ENCODE data around the gene SGSM1. TPM values are rescaled to one million over a fixed set of nuclear protein-coding genes. Genes with fewer than 3 reads are reported as not detected.

Gene SGSM1
- total RNA-seq, 1 donor from 2014 or later: 8.6 TPM

DNA sequence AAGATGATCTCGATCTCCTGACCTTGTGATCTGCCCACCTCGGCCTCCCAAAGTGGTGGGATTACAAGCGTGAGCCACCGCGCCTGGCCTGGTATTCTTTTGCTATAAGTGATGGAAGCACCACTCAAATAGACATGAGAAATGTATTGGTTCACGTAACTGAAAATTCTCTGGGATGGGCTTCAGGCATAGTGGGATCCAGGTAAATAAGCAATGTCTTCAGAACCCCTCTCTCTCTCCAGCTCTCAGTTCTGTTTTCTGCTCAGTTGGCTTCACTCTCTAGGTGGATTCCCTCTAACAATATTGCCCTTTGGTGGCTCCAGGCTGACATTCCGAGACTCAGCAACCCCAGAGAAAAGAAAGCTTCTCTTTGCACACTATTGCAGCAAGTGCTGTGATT lies 141.4 kb downstream of the SGSM1 start:
- FAIRE-seq (no peak), DNase-seq (ENCODE audit: low spot score in 2 of 2) (no peak)

DNA sequence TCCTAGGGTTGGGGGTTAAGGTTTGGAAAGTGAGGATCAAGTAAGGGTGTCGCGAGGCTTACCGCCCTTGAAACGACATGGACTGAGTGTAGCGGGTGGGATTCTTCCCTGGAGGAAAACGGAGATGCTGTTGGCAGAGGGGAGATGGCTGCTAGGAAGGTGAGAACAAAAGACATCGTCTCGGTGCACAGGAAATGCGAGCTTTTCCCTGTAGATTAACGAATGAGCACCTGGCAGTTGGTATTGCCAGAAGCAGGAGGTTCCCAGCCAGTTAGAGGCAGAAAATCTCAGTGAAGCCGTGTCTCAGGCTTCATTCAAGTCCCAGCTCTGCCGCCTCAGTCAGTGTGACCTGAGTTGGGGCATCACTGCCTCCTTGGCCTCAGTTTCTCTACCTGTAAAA lies 141.9 kb downstream of the SGSM1 start:
- FAIRE-seq (no peak), DNase-seq (ENCODE audit: low spot score in 2 of 2) (no peak)

DNA sequence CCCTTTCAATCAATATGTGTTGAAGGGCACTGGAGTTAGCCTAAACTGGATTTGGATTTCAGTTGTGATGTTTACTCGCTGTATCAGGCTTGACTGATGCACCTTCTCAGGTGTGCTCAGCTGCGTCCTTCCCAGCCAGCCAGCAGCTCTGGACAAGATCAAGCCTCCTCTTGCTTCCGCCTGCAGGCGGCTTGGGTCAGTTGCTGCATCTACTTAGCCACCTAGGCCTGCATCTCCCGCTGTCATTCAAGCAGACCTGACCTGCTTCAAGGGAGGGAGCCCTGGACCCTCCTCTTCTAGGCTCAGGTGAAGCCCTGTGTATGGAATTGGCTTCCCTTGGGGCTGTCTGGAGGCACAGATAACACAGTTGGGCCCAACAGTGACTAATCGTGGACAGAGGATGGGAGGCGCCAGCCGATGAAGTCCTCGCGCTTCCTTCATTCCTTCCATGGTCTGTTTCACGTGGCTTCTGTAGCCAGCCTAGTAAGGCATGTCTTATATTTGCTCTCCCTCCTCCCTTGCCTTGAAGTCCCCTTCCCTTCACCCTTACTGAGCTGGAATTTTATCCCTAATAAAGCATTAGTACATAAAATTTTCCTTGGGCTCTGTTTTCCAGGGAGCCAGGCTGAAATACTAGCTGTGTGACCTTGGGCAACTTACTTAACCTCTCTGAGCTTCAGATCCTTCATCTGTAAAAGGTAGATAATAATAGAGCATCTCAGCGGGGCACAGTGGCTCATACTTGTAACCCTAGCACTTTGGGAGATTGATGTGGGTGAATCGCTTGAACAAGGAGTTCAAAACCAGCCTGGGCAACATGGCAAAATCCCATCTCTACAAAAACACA lies 142.6 kb downstream of the SGSM1 start:
- DNase-seq (ENCODE audit: low spot score in 2 of 2) (no peak), FAIRE-seq (no peak)

DNA sequence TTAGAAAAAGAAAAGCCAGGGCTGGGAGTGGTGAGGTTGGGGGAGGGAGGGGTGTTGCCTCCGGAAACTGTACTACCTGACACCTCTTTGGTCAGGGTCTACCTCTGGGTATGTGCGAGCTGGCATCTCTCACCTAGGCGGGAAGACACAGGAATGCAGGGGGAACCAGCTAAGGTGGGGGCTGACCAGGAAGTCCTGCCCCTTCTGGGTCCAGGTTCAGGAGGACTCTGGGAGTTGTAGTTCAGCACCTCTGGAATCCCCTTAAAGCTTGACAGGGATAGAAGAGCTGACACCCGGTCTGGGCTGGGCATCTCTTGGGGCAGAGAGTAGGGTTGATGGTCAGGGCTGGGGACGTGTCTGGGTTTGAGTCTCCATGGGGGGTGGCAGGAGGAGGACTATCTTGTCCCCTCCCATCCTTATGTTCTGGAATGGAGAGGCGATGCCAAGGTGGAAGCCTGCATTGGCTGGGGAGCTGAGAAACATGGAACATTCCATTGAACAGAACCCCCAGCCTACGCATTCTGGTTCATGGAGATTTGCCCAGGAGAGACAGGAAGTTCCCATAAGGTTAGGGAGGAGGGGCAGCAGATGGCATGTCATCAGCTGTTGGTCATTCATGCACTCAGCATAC lies 144.4 kb downstream of the SGSM1 start:
- DNase-seq (ENCODE audit: low spot score in 2 of 2) (no peak), FAIRE-seq (no peak)

DNA sequence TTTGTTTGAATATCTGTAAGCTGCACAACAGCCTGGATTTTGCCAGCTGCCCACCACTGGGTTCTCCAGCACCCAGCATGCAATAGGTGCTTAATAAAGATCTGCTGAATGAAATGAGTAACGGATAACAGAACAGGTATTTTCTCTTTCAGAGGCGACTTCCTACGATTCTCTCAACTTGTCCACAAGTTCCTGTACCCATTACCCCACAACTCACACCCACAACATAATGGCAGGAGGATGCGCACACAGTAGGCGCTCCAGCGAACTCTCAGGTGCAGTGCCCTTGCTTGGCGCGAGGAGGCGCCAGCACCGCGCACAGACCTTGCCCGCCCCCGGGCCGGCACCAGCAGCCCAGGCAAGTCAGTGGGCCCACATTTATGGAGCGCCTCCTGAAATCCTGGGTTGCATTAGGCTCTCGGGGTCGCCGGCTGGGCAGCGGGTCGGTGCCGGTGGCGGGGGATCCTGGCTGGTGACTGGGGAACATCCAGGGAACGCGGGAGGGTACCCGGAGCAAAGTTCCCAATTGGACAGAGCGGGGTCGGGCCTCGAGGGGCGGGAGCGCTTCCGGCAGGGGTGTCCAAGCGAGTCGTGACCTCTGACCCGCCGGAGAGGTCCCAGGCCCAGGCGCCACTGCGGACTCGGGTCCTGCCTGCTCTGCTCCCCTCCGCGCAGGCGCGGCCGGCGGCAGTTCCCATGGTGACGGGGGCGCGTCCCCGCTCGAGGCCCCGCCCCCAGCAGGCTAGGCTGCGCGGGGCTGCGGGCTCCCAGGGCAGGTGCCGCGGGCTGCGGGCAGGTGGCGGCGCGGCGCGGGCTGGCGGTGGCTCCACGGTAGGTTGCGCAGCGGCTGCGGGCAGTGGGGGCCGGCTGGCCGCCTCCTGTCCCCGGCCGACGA lies 146.2 kb downstream of the SGSM1 start, which contains the start of gene KIAA1671:
TSS of gene KIAA1671 (plus strand) at position 775 of the 895 bp plus-strand sequence. CDS start 75,284 bp downstream, outside the sequence.
- no peak for FAIRE-seq
- peak; percentile 94 to 97 for DNase-seq (ENCODE audit: low spot score in 2 of 2)

DNA sequence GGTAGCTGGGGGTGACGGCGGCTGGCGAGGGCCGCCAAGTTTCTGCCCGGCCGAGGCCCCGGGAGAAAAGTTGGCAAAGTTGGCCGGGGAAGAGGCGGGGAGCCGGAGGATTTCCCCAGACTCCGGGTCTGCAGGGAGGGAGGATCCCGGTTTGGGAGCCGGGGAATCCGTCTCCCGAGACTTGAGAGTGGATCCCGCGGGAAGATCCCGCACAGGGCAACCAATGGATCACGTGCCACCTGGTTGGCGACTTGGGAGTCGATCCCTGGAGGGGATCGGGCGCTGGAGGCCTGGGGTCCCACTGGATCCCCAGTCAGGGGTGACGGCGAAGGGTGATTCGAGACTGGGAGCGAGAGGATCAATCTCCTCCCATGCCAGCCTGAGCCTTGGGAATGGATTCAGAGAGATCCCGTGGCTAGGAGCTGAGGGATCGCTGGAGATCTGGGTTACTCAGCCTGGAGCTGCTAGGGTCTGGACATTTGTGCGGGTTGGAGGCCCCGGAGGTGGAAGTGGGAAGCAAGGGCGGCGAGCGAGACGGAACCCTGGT lies 146.9 kb downstream of the SGSM1 start:
- no peak for FAIRE-seq
- DNase-seq (ENCODE audit: low spot score in 2 of 2): peak; percentile 58 to 63

DNA sequence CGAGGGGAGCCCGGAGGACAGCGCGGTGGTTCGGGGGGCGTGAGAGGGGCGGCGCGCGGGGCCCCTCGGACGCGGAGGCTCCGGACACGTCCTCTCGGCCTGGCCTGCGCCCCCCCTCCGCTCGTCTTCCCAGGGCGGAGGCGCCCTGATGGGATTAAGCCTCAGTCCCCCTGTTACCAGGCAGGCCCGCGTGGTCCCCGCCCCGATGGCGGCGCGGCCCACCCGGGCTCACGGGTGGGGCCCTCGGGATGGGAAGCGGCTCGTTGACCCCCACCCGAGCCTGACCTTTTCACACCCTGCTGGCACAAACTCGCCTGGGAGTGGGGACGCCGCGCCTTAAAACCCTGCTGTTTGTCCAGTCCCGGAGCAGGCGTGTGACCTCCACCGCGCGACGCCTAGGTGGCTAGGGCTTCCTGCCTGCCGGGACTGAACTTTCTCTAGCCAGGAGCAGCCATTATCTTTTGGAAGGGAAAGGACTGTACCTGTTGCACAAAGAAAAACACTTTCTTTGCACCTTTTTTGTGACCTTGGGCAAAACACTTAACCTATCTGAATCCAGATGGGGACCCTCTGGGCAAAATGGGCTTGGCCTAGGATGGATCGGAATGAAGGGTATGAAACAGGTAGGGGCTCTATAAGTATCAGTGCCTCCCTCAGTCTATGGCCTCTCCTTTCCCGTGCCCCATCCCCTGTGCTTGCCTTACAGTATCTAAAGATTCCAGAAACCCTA lies 147.5 kb downstream of the SGSM1 start:
- FAIRE-seq (no peak), DNase-seq (ENCODE audit: low spot score in 2 of 2) (peak; percentile 20 to 24)

DNA sequence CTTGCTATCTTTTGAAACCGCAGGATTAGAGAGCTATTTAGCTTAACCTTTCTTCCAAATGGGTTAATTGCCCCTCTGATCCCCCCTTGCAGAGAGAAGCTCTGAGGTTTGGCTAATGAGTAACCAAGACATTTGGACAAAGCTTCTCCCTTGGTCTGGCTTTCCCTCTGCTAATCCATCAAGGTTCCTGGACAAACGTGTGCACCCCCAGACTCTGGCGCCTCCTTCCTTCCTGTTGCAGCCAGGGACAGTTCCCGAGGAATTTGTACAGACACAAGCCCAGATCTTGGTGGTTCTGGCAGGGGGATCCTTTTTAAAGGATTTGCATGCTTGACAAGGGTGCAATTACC lies 148.1 kb downstream of the SGSM1 start:
- FAIRE-seq (no peak), DNase-seq (ENCODE audit: low spot score in 2 of 2) (no peak)

DNA sequence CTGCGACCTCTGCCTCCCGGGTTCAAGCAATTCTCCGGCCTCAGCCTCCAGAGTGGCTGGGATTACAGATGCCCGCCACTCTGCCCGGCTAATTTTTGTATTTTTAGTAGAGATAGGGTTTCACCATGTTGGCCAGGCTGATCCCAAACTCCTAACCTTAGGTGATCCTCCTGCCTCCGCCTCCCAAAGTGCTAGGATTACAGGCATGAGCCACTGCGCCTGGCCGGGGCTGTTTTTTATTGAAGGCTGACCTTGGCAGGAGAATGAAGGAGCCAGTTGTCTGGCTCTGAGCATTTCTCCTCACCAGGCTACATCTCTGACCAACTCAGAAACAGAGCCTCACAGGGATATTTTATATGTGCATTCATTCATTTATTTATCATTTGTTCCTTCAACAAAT lies 148.8 kb downstream of the SGSM1 start:
- no peak for DNase-seq (ENCODE audit: low spot score in 2 of 2)
- FAIRE-seq: no peak

DNA sequence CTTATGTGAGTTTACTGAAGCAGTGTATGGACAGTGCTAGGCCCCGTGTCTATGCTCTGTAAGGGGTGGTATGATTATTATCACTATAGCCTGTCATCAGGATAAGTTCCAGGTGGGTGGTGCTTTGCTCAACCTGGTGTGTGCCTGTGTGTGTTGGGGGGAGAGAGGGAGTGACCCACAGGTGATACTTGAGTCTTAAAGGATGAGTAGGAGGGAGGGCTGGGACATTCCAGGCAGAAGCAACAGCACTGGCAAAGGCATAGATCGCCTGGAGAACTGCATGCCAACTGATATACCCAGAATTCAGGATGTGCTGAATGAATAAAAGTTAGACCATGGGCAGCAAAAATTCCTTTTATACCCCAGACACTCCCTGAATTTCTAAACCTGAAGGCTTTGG lies 151.0 kb downstream of the SGSM1 start:
- no peak for FAIRE-seq
- no peak for DNase-seq (ENCODE audit: low spot score in 2 of 2)

DNA sequence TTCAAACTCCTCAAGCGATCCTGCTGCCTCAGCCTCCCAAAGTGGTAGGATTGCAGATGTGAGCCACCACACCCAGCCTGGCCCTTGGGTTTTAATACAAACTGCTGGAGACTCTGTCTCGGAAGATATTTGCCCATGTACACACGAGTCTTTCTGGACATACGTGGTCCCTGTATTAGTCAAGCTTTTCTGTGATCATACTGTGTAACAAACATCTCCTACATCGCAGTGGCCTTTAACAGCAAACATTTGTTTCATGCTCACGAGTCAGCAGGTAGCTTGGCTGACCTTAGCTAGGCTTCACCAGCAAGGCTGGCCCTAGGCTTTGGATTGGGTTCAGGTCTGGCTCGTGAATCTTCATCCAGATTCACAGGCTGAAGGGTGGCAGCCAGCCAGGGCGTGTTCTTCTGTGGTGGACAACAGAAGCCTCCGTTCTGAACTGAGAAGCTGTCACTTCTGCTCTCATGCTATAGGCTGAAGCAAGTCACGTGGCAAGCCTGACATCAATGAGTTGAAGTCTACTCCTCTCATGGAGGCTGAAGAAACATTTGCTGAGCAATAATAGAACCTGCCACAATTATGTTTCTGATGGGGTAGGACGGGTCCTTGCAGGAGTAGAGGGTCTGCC lies 155.3 kb downstream of the SGSM1 start:
- FAIRE-seq (no peak), DNase-seq (ENCODE audit: low spot score in 2 of 2) (no peak)

DNA sequence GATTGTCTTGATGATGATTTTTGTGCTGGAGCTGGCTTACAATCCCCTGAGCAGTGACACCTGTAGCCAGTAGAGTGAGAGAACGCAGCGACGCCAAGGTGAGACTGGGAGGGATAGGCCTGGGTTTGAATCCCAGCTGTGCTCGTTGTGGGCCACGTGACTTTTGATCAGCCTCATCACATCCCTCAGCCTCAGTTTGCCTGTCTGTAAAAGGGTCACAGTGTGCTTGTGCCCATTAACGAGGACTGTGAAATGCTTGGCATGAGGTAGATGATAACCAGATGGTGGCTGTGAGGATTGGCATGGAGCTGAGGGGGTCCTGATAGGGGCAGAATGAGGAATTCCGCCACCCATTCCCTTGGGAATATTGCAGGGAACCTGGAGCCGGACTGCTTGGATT lies 156.1 kb downstream of the SGSM1 start:
- FAIRE-seq (no peak), DNase-seq (ENCODE audit: low spot score in 2 of 2) (no peak)

DNA sequence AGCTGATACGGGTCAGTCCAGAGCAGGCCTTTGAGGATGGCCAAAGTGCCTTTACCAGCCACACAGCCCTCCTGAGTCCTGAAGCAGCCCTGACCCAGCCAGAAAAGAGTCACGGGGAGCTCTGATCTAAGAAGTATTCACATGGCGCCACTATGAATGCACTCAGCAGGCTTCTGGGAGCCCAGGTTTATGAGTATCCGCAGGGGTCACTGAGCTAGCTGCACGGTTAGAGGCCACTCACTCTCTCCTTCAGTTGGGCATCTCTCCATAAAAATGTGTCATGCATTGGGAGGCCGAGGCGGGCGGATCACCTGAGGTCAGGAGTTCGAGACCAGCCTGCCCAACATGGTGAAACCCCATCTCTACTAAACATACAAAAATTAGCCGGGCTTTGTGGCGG lies 156.8 kb downstream of the SGSM1 start:
- DNase-seq (ENCODE audit: low spot score in 2 of 2) (no peak), FAIRE-seq (no peak)

DNA sequence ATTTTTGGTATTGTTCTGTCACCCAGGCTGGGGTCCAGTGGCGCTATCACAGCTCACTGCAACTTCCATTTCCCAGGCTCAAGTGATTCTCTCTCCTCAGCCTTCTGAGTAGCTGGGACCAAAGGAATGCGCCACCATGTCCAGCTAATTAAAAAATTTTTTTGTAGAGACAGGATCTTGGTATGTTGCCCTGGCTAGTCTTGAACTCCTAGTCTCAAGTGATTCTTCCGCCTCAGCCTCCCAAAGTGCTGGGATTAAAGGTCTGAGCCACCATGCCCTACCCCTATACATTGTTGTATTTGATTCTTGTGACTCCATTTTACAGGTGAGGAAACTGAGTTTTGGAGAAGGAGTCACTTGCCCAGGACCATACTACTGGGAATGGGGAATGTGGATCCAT lies 158.4 kb downstream of the SGSM1 start:
- FAIRE-seq (no peak), DNase-seq (ENCODE audit: low spot score in 2 of 2) (no peak)

DNA sequence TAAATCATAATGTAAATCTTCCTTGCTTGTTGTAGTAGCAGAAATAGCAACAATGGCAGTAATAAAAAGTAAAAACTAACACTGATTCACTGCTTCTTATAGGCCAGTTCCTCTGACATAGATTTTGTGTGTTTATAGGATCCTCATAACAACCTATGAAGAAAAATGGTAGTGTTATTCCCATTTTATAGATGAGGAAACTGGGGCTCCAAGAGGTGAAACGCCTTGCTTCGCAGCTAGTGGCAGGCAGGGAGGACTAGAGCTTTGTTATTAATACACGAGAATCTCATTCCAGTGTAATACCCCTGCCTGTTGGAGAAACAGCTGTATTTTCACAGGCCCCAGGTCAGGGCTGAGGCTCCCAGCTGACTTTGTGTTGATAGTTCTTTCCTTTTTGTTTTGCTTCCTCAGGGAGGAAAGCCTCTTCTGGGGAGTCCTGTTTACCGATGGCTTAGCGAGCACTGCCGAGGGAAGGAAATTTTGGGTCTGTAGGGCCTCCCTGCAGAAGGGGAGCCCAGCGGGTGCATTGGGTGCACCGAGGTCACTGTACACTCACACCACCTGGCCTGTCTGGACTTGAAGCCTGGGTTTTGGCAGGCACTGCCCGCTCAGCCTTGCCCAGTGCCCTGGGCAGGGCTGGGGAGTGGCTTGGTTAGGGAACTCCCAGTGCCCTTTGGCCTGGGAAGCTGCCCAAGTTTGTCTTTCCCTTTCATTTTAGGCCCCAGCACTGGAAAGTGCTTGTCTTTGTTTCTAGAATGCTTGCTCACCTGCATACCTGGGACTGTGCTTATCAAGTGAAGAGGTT lies 160.0 kb downstream of the SGSM1 start:
- FAIRE-seq (no peak), DNase-seq (ENCODE audit: low spot score in 2 of 2) (no peak)

DNA sequence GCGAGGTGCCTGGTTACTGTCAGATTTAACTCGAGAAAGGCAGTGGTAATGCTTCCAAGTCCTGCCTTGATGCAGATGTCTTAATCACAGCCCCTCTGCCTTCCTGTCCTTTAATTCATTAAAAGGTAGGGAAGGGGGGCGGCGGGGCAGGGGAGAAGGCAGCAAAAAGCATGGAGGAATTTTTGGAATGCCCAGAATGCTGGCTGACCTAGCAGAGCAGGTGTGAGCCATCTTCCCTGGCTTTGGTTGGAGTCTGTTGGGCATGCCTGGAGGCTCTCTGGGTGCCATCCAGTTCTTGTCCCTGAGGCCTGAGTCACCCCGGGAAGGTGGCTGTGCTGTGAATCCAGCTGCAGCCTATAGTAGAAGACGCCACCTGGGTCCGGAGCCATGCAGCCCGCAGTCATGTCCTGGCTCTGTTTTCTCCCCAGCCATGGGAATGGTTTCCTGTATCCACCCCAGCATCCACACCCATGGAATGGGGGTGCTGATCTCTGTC lies 162.1 kb downstream of the SGSM1 start:
- no peak for FAIRE-seq
- no peak for DNase-seq (ENCODE audit: low spot score in 2 of 2)

DNA sequence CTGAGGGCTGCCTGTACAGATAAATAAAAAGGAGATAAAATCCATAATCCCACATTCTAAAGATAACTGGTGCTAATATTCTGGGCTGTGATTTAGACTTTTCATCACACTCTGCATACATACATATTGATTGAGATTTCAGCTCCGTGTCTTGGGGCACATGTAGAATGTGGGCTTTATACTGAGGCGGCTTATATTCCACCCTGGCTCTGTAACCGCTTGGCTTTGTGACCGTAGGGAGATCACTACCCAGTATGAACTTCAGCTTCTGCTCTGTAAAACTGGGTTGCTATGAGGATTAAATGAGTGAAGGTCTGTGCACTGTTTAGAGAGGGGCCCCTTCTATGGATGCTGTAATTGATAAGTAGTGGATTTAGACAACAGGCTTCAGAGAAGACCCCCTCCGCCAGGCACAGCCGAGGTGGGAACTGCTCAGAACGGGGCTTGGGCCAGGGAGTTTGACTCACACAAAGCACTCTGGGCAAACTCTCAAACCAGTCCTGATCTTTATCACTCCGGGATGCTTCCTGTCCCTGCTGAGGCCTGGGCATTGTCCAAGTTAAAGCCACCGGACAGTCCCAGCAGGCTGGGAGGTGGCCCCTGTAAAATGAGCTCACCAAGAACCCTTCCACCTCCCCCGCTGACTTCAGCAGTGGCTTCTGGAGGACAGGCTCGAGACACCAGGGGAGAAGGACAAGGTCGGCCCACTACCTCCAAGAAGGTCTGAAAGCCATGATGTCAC lies 163.7 kb downstream of the SGSM1 start:
- DNase-seq (ENCODE audit: low spot score in 2 of 2) (peak in 1 of 2 donors; percentile 34), FAIRE-seq (no peak)

DNA sequence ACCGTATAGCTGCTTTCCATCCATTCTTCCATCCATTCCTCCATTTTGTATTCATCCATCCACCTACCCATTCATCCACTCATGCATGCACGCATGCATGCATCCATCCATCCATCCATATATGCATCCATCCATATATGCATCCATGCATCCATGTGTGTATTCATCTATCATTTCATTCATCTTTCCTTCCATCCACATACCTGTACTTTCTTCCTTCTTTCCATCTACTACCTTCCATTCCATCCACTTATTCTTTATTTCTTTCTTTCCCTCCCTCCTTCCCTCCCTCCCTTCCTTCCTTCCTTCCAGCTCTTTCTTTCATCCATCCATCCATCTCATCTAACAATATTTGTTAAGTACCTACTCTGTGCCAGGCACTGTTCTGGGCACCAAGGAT lies 166.4 kb downstream of the SGSM1 start:
- no peak for FAIRE-seq
- no peak for DNase-seq (ENCODE audit: low spot score in 2 of 2)
